Chondrocyte (in vitro differentiated cells): ENCODE data around the gene SMPD2. TPM values are rescaled to one million over a fixed set of nuclear protein-coding genes. Genes with fewer than 3 reads are reported as not detected.

ENCODE experiments used
- DNase-seq: peaks from one replicate; pipeline ENCODE4 v3.0.0; 2021; ENCODE audit warnings: mixed read lengths, low spot score
- H3K27ac Mint-ChIP-seq: one replicate; pipeline ENCODE4 v1.8.0; 2021; ENCODE audit warnings: mild to moderate bottlenecking, moderate library complexity, mixed read lengths; ENCODE audit not compliant: unreplicated experiment
- H3K27me3 Mint-ChIP-seq: 2 replicates; pipeline ENCODE4 v1.8.0; 2021; ENCODE audit warnings: low read depth, mixed read lengths
- H3K36me3 Mint-ChIP-seq: 2 replicates; pipeline ENCODE4 v1.8.0; 2021; ENCODE audit warnings: low read depth, mixed read lengths
- H3K4me1 Mint-ChIP-seq: 2 replicates; pipeline ENCODE4 v1.8.0; 2021; ENCODE audit warnings: low read depth, mild to moderate bottlenecking, mixed read lengths
- H3K4me3 Mint-ChIP-seq: one replicate; pipeline ENCODE4 v1.8.0; 2021; ENCODE audit warnings: mild to moderate bottlenecking, moderate library complexity, mixed read lengths; ENCODE audit not compliant: unreplicated experiment
- H3K9me3 Mint-ChIP-seq: 2 replicates; pipeline ENCODE4 v1.8.0; 2021; ENCODE audit warnings: low read depth, mixed read lengths
- CTCF ChIP-seq: fragments of 200-600 bp; sonication (generic); IDR thresholded peaks from 2 replicates; pipeline ENCODE4 v1.5.0; 2021; ENCODE audit warnings: antibody characterized with exemption, mild to moderate bottlenecking, moderate library complexity
- total RNA-seq: library from RNA; stranded (reverse); gene quantifications from 3 replicates; pipeline ENCODE4 v1.2.1, GENCODE V29; 2021

The SMPD2 gene
- total RNA-seq, 1 donor from 2014 or later, result 5.6 TPM

GRCh38 chr6:109446072-109446471 lies 5.5 kb downstream of the SMPD2 start:
- Mint-ChIP-seq H3K9me3 (no peaks in the 10 kb centered on the region), H3K4me1 (peaks cover 18% of the 10 kb centered on the region), H3K27me3 (no peaks in the 10 kb centered on the region), H3K4me3 (no peak overlapping the region), H3K27ac (peak overlapping the region; percentile 18), H3K36me3 (peaks cover 25% of the 10 kb centered on the region)
- no peak for TF ChIP-seq CTCF
- no peak for DNase-seq

- H3K27me3 Mint-ChIP-seq, result no peaks in the 10 kb centered on the region
- H3K4me3 Mint-ChIP-seq, result no peak overlapping the region
- H3K36me3 Mint-ChIP-seq, result peaks cover 26% of the 10 kb centered on the region
- H3K4me1 Mint-ChIP-seq, result peaks cover 13% of the 10 kb centered on the region
- TF ChIP-seq CTCF, result no peak
- H3K9me3 Mint-ChIP-seq, result no peaks in the 10 kb centered on the region
- no peak overlapping the region for H3K27ac Mint-ChIP-seq
- no peak for DNase-seq
These were observed 6.0 kb downstream of the SMPD2 start for GRCh38 chr6:109446541-109446940.

GRCh38 chr6:109447087-109447486 lies 6.6 kb downstream of the SMPD2 start:
- H3K27ac Mint-ChIP-seq, result no peak overlapping the region
- peaks cover 29% of the 10 kb centered on the region for H3K36me3 Mint-ChIP-seq
- no peak for DNase-seq
- peaks cover 8% of the 10 kb centered on the region for H3K4me1 Mint-ChIP-seq
- H3K27me3 Mint-ChIP-seq, result no peaks in the 10 kb centered on the region
- H3K9me3 Mint-ChIP-seq, result no peaks in the 10 kb centered on the region
- no peak for TF ChIP-seq CTCF
- H3K4me3 Mint-ChIP-seq, result no peak overlapping the region

- peaks cover 2% of the 10 kb centered on the region for H3K4me1 Mint-ChIP-seq
- peaks cover 32% of the 10 kb centered on the region for H3K36me3 Mint-ChIP-seq
- TF ChIP-seq CTCF, result no peak
- H3K9me3 Mint-ChIP-seq, result no peaks in the 10 kb centered on the region
- no peak overlapping the region for H3K4me3 Mint-ChIP-seq
- DNase-seq, result no peak
- H3K27ac Mint-ChIP-seq, result no peak overlapping the region
- H3K27me3 Mint-ChIP-seq, result no peaks in the 10 kb centered on the region
These were observed 7.5 kb downstream of the SMPD2 start for GRCh38 chr6:109447878-109448555.

- peaks cover 7% of the 10 kb centered on the region for H3K4me1 Mint-ChIP-seq
- H3K4me3 Mint-ChIP-seq, result no peak overlapping the region
- H3K27me3 Mint-ChIP-seq, result no peaks in the 10 kb centered on the region
- TF ChIP-seq CTCF, result no peak
- no peak overlapping the region for H3K27ac Mint-ChIP-seq
- peaks cover 29% of the 10 kb centered on the region for H3K36me3 Mint-ChIP-seq
- no peak for DNase-seq
- H3K9me3 Mint-ChIP-seq, result no peaks in the 10 kb centered on the region
These were observed 8.1 kb downstream of the SMPD2 start for GRCh38 chr6:109448615-109449014.
